GM12892 (cell line): Measurements from ENCODE around the gene RNF146.

ENCODE experiments used
- POLR2A ChIP-seq: IDR thresholded peaks from 2 replicates; pipeline ENCODE4 v1.6.1; 2011; ENCODE audit warnings: low read depth, low read length, control low read depth
- POLR2AphosphoS5 ChIP-seq: IDR thresholded peaks from 2 replicates; pipeline ENCODE4 v1.6.1; 2011; ENCODE audit warnings: low read depth, low read length, control low read depth
- TAF1 ChIP-seq: IDR thresholded peaks from 2 replicates; pipeline ENCODE4 v1.6.1; 2011; ENCODE audit warnings: low read depth, mild to moderate bottlenecking, control low read depth, low read length, borderline replicate concordance

- TF ChIP-seq POLR2AphosphoS5 (no peak), POLR2A (no peak), TAF1 (no peak)
These were observed 44.2 kb upstream of the RNF146 start for GRCh38 chr6:127222418-127222817.
